Activated gamma-delta T cell treated with Interleukin-2 at 50 U/mL for 16 hours (primary cell): ENCODE data around the gene PGLYRP3.
A peak's percentile ranks its signal among the peaks of the same experiment; 100 is the strongest.

Experiments used
- DNase-seq: peaks from one replicate; pipeline ENCODE4 v3.0.0-alpha.2; 2020

Gene PGLYRP3

GRCh38 chr1:153308540-153308939 lies 4.2 kb downstream of the PGLYRP3 start:
- no peak for DNase-seq

DNA sequence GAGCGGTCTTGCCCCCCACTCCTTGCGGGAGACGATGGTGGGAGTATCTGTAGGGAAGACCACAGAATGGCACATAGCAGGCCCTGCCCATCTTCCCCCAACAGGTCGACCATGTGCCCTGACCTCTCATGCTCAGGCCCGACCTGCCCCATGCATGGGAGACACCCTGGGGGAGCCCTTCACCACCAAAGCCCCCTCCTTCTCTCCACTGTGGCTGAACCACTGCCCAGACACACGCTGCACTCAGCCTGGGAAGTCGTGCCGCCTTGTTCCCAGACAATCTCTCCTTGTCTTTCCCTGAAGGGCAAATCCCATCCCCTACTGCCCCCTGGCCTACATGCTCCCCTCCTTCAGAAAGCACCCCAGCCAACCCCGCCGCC lies 5.5 kb downstream of the PGLYRP3 start:
- DNase-seq, result no peak

- no peak for DNase-seq
Observed at GRCh38 chr1:153306303-153307220, 6.2 kb downstream of the PGLYRP3 start.

- DNase-seq, result no peak
Observed at GRCh38 chr1:153305682-153306081, 7.1 kb downstream of the PGLYRP3 start.

DNA sequence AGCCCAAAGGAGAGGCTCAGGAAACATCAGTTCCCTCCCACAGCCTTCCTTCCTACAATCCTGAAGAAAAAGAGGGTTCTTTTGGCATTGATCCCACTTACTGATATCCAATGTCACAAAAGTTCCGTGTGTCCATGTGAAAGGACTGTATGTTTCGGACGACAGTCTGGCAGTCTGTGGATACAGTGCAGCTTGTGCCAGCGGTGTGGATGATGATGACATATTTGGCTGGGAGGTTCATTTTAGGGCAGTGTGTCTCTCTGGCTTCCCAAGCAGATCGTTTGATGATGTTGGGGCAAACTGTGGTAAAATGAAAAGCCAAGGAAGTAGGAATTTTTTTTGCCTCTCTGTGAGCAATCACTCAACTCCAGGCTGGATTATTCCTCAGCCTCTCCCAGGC lies 10.4 kb downstream of the PGLYRP3 start:
- DNase-seq, result no peak

GRCh38 chr1:153293851-153294250 lies 18.9 kb downstream of the PGLYRP3 start:
- no peak for DNase-seq

- no peak for DNase-seq
Observed at GRCh38 chr1:153293480-153293775, 19.3 kb downstream of the PGLYRP3 start.

GRCh38 chr1:153292740-153293479 lies 19.8 kb downstream of the PGLYRP3 start:
- DNase-seq, result no peak

GRCh38 chr1:153292185-153292584 lies 20.6 kb downstream of the PGLYRP3 start:
- no peak for DNase-seq

GRCh38 chr1:153291514-153291913 lies 21.2 kb downstream of the PGLYRP3 start:
- no peak for DNase-seq

DNA sequence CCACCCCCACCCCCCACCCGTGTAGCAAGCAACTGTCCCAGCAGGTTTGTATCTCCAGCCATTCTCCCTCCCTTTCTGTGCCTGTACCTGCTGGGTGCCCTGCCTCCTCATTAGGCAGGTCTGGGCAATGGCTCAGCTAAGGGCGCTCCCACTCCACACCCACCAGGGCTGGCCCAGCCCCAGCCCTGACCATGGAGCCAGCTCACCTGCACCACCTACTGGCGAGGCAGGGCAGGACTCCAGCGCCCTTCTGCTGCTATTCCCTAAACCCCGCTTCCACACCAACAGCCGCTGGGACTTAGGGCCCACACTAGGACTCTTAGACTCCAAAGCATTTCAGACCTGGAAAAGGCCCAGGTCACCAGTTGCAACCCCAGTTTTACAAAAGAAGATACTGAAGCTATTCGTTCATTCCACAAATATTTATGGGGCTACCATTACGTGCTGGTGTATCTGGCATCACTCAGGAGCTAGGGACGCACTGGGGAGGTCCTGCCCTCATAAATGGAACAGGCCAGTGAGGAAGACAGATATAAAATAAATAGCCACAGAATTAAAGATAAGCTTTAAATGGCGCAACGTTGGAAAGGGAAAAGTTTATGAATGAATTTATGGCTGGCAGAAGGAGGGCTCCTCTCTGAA lies 24.0 kb downstream of the PGLYRP3 start:
- DNase-seq, result no peak

GRCh38 chr1:153277852-153278251 lies 34.9 kb downstream of the PGLYRP3 start:
- peak; percentile 24 for DNase-seq

- DNase-seq, result no peak
Observed at GRCh38 chr1:153272186-153272585, 40.6 kb downstream of the PGLYRP3 start.

DNA sequence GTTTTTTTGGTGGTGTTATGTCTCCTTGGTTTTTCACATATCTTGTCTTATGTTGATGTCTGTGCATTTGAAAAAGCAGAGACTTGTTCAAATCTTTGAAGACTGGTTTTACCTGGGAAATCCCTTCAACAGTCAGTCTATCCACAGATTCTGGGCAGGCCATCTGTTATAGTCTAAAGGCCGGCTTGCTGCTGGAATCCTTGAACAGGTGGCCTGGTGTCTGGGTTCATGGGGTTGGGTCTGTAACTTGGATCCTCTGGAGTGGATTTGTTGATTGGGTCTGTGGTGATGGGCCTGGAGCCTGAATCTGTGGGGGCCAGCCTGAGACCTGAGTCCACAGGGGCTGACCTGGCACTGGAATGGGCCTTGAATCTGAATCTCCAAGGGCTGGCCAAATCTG lies 41.0 kb downstream of the PGLYRP3 start:
- DNase-seq, result no peak

GRCh38 chr1:153265457-153265856 lies 47.3 kb downstream of the PGLYRP3 start:
- DNase-seq, result no peak

GRCh38 chr1:153262462-153263157 lies 50.1 kb downstream of the PGLYRP3 start:
- no peak for DNase-seq

- no peak for DNase-seq
Observed at GRCh38 chr1:153262070-153262366, 50.7 kb downstream of the PGLYRP3 start.

DNA sequence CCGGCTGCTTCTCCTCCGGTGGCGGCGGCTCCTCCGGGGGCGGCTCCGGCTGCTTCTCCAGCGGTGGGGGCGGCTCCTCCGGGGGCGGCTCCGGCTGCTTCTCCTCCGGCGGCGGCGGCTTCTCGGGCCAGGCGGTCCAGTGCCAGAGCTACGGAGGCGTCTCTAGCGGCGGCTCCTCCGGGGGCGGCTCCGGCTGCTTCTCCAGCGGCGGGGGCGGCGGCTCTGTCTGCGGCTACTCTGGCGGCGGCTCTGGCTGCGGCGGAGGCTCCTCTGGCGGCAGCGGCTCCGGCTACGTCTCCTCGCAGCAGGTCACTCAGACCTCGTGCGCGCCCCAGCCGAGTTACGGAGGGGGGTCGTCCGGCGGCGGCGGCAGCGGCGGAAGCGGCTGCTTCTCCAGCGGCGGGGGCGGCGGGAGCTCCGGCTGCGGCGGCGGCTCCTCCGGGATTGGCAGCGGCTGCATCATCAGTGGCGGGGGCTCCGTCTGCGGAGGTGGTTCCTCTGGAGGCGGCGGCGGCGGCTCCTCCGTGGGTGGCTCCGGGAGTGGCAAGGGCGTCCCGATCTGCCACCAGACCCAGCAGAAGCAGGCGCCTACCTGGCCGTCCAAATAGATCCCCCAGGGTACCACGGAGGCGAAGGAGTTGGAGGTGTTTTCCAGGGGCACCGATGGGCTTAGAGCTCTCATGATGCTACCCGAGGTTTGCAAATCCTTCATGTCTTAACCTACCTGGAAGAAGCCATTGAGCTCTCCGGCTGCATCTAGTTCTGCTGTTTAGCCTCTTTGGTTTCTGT lies 51.3 kb downstream of the PGLYRP3 start:
- peak; percentile 14 for DNase-seq

DNA sequence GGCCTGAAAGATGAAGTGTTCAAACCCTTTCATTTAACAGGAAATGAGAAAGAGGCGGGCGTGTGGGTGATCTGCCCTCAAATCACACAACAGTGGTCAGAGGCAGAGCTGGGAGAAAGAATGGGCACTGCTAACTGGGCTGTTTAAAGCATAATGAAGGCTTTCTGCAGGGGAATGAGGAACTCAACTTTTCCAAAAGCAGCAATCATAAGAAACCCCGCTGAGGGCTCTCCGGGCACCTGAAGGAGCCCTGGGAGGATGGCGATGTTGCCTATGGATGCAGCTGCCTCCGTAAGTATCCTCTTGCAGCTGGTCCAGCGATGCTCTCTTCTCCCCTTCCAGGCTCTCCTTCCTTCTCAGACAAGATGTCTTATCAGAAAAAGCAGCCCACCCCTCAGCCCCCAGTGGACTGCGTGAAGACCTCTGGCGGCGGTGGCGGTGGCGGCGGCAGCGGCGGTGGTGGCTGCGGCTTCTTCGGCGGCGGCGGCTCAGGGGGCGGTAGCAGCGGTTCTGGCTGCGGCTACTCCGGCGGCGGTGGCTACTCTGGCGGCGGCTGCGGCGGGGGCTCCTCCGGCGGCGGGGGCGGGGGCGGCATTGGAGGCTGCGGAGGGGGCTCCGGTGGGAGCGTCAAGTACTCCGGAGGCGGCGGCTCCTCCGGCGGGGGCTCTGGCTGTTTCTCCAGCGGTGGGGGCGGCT lies 52.0 kb downstream of the PGLYRP3 start:
- no peak for DNase-seq

GRCh38 chr1:153259387-153259786 lies 53.4 kb downstream of the PGLYRP3 start, which contains the start of gene LORICRIN:
Gene LORICRIN, plus strand, starts transcription at chr1:153259687. Its CDS starts 1,263 bp downstream, at chr1:153260950.
- no peak for DNase-seq

DNA sequence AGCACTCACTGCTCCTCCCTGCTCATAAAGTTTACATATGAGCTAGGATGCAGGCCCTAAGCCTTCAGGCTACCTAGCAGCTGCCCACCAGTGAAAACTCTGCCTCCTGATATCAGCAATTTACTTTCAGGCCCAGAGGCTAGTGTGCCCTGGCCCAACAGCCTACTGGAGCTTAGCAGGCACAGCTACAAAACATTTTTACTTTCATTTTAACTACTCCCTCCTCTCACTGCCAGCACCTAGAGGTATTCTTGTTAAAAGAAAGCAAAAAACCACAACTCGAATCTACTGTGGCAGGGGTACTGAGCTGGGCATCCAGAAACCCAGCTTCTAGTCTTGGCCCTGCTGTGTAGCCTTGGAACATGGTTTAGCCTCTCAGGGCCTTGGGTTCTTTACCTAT lies 59.1 kb downstream of the PGLYRP3 start:
- no peak for DNase-seq

GRCh38 chr1:153253076-153253475 lies 59.7 kb downstream of the PGLYRP3 start:
- DNase-seq, result no peak
